DMS153 (cell line): ENCODE results near the gene CBX6.

Experiments used
- DNase-seq: peaks from one replicate; lab custom pipeline; 2025; lab: John Stamatoyannopoulos, UW

The CBX6 gene

DNA sequence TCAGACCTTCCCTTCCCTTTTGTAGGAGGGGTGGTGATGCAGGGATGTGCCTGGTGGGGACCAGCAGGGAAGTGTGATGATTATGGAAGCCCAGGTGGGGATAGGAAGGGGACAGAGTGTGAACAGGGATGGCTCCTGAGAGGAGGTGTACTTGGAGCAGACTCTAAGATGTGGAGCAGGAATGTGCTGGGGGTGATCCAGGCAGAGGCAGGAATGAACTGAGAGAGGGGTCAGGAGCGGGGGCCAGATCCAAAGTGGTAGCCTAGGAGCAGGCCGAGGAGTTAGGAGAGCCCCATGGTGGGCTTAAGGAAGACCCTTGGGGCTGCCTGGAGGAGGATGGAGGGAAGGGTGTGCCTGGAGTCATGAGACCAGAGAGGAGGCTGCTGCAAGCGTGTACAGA lies 31.9 kb downstream of the CBX6 start:
- no peak for DNase-seq

DNA sequence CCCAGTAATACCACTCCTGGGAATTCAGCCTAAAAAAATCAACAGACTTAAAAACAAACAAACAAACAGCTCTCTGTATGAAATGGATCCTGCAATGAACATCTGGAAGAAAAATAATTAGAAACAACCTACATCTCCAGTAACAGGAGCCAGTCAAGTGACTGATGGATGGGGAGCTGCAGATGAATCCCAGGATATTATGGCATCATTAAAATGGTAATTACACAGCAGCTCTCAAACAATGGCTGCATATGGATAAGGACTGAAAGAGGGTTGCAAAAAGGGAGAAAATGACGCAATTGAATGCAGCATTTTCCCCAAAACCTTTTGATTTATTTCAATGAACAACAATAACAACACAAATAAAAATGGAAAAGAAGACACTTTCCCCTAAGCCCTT lies 32.3 kb downstream of the CBX6 start:
- no peak for DNase-seq

DNA sequence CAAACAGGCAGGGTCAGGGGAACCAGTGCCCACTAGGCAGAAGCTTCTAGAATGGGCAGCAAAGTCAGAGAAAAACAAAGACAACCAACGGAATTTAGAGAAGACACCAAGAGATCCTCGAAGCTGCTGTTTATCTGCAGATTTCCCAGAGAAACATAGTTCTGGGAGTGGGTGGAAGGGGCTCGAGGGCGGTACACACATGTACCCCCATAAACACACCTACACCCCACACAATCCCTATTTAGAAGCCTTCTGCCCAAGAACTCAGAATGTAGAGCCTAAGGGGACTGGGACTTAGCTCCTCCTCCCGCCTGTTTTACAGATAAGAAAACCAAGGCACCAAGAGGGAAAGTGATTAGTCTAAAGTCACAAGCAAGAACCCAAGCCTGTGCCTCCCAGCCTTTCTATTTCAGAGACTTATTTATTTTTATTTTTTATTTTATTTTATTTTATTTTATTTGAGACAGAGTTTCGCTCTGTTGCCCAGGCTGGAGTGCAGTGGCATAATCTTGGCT lies 34.5 kb downstream of the CBX6 start:
- no peak for DNase-seq

- DNase-seq = no peak
Measured at GRCh38 chr22:38835888-38836301, 36.1 kb downstream of the CBX6 start.

DNA sequence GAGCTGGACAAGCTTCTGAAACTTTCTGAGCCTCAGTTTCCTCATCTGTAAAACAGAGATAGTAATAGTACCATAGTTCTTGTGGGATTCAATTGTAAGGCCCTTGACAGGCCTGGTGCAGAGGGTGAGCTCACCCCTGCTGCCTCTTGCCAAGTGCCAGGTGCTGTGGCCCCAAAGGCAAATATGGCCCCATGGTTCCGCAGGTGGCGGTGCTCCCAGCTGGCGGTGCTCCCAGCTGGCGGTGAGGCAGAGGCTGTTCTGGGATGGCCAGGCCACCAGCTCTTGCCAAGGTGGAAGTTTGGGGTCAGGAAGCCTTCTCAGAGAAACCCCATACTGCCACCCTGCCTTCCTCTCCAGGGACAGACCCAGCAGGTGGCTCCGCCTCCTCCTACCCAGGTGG lies 37.0 kb downstream of the CBX6 start:
- DNase-seq = no peak

DNA sequence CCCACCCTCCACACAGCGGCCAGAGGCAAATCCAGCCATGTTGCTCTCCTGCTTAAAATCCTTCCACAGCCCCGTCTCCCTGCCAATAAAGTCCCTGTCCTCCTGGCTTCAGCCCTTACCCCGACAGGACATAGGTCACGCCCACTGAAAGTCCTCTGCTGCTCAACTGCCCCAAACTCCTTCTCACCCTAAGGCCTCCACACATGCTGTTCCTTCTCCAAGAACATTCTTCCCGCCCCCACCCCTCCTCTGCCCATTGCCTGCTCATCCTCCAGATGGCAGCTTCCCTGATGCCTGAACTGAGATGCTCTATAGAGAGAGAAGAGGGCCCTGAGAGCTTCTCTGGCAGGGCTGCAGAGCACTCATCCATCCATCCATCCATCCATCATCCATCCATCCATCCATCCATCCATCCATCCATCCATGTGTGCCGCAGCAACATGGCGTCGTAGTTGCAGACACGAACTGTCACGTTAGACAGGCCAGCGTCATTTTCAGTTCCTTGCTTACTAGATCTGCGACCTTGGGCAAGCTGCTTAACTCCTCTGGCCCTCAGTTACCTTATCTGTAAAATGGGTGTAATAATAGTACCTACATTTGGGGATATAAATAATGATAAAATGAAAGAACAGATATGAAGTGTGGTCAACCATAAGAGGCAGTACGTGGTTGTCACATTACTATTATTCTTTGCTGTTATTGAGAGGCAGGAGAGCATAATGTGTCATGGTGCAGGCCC lies 37.6 kb downstream of the CBX6 start:
- DNase-seq = no peak

DNA sequence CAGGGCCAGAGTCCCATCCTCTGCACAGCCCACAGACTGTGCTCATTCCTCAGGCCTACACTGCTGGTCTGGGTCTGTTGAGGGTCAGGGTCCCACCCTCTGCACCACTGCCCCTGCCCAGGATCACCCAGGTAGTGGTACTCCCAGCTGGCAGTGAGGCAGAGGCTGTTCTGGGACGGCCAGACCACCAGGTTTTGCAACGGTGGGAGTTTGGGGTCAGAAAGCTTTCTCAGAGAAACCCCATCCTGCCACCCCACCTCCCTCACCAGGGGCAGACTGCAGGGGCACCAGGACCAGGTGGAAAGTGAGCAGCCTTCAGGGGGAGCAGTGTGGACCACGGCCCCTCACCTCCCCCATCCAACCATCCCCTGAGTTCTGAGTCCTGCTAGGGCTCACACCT lies 39.0 kb downstream of the CBX6 start:
- DNase-seq = no peak

DNA sequence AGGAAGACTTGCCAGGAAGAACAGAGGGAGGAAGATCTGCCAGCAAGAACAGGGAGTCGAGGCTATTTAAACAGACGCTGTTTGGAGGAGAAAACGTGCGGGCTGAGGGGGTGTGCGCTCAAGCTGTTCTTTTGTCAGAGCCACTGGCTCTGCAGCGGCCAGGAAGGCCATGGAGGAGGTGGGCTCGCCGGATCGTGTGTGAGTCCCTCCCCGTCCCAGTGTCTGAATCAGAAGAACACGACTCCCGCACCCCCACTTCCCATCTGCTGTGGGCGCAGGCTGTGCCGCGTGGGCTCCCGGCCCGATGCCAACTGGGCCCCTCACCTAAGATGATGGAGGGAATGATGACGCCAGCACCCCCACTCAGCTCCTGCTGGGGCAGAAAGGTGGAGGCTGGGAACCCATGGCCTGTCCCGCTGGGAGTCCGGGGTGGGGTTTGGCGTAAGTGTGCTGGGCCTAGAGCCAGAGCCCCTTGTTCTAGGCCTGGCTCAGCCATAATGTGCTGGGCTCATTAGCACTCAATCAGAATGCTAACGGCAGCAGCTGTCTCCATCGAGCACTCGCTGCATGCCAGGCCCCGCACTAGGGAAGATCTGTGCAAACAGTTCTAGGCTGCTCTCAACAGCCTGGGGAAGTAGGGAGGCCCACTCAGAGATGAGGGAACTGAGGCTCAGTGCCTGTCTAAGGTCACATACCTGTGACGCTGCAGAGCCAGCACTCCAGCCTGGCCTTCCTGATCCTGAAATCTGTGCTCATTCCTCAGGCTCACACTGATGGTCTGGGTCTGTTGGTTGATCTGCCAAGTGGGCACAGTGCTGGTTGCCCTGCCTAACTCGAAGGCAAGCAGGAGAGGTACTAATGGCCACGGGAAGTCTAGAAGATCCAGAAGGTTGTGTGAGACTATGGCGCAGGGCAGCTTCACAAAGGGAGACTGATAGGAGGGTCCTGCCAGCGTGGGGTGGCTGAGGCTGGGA lies 39.7 kb downstream of the CBX6 start:
- no peak for DNase-seq

- no peak for DNase-seq
Measured at GRCh38 chr22:38831166-38831945, 40.7 kb downstream of the CBX6 start.

DNA sequence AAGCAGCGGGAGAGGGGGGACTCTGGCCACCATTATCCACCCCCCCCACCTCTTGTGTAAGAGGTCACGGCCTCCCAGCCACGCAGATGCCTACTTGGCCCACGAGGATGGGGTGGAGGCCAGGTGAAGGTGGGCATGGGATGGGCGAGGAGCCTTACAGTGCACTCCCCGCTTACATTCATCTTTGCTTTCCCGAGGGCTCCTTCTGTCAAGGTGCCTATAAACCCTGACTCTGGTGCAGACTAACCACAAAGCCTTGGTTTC lies 41.2 kb downstream of the CBX6 start:
- DNase-seq = no peak

DNA sequence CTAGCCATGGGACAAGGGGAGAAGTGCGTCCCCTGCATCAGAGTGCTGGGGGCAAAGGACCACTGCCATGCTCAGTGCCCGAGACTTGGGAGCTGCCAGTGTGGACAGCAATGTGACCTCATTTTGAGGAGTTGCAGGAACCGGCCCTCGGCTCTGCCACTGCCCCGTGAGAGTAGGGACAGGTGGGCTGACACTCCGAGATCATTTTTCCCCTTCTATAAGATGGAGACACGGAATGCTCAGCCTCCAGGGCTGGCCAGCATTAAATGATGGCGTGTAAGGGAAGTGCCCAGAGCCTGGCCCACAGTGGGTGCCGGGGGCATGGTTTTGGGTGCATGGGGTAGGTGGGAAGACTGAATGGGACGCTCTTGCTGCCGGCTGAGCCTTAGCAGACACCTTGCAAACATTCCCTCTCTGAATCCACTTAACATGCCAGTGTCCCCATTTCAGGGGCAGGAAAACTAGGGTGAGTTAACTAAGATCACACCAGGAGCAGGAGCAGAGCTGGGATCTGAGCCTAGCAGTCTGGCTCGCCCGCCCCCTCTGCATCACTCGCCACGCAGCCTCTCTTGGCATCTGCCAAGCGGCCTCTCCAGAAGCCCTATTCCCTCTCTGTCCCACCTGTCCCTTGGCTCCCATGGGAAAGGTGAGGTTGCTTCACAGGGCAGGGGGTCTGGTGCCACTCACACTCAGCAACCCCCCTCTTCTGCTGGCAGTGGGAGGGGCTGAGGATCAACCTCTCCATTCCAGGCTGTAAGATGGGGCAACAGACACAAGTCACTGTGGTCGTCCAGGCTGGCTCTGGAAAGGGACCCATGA lies 41.8 kb downstream of the CBX6 start:
- no peak for DNase-seq

DNA sequence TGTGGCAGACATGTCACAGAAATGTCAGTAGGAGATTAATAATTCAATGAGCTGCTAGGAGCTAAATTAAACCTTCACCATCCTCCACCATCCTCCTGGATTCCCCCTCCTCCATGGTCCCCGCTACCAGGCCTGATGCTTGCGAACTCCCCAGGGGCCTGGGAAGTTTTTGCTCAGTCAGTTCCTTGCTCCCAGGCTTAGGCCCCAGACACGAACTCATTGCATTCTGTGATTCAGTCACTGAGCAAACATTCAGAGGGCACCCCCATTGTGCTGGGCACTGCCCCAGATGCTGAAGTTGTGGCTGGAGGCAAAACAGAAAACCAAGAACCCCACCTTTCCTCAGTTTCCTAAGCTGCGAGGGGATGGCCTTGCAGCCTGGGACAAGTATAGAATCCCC lies 42.5 kb downstream of the CBX6 start:
- no peak for DNase-seq

GRCh38 chr22:38828616-38829205 lies 43.3 kb downstream of the CBX6 start:
- no peak for DNase-seq

- DNase-seq = no peak
Measured at GRCh38 chr22:38828191-38828590, 43.8 kb downstream of the CBX6 start.

- DNase-seq = no peak
Measured at GRCh38 chr22:38827510-38827909, 44.5 kb downstream of the CBX6 start.

- no peak for DNase-seq
Measured at GRCh38 chr22:38826801-38827200, 45.2 kb downstream of the CBX6 start.

- no peak for DNase-seq
Measured at GRCh38 chr22:38826386-38826785, 45.6 kb downstream of the CBX6 start.

GRCh38 chr22:38824585-38824984 lies 47.4 kb downstream of the CBX6 start:
- no peak for DNase-seq

GRCh38 chr22:38823637-38824036 lies 48.4 kb downstream of the CBX6 start:
- DNase-seq = no peak

DNA sequence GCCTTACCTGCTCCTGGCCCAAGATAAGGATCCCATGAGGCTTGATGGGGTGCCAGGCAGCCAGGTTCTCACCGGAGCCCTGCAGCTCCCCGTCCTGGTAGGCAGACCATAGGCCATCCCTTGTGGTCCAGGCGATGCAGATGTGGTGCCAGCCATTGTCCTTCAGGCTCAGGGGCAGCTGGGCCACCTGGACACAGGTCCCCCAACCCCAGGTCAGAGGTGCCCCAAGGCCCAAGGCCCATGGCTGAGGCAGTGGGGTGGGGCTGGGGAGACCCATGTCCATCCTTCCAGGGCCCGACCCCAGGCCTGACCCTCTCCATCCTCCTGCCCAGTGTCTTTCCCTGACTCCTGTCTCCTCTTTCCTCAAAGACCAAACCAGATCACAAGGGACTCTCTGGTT lies 48.9 kb downstream of the CBX6 start:
- DNase-seq = no peak

DNA sequence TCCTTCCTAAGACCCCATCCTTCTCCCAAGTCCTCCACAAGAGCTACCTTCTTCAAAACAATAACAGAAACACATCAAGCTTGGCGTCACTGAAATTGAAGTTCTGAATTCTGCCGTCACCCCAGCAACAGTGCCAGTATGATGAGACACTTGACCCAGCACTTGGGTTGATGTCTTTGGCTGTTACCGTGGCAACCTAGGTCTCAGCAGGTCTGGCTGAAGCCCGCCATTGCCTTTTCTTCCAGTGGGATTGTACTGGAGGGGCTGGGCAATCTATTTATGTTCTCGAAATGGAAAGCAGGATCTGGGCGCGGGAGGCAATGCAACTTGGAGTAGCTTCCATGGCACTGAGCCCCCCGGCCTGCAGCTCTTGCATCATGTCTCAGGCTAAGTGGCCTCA lies 52.0 kb downstream of the CBX6 start:
- no peak for DNase-seq
